ENCODE measurements around the gene CTSS.
A peak's percentile ranks its signal among the peaks of the same experiment; 100 is the strongest.
"Not testable (repeated sequence)": the region's sequence is repeated elsewhere in the genome, so short reads cannot be mapped to it uniquely, and the experiment has no call there.

CTSS gene

GRCh38 chr1:150791585-150791984 lies 26.0 kb upstream of the CTSS start:
- no peaks in the 10 kb centered on the region for H3K9me3 Mint-ChIP-seq
- H3K4me3 Mint-ChIP-seq = no peak overlapping the region
- peaks cover 12% of the 10 kb centered on the region for H3K36me3 Mint-ChIP-seq (ENCODE audit: low read depth)
- H3K4me1 Mint-ChIP-seq (ENCODE audit: low read depth) = peaks cover 6% of the 10 kb centered on the region
- peaks cover 10% of the 10 kb centered on the region for H3K27me3 Mint-ChIP-seq (ENCODE audit: low read depth)
- no peak overlapping the region for H3K27ac Mint-ChIP-seq

- peaks cover 2% of the 10 kb centered on the region for H3K36me3 Mint-ChIP-seq (ENCODE audit: low read depth)
- peaks cover 10% of the 10 kb centered on the region for H3K27me3 Mint-ChIP-seq (ENCODE audit: low read depth)
- H3K27ac Mint-ChIP-seq = no peak overlapping the region
- H3K4me1 Mint-ChIP-seq (ENCODE audit: low read depth) = peaks cover 6% of the 10 kb centered on the region
- no peaks in the 10 kb centered on the region for H3K9me3 Mint-ChIP-seq
- H3K4me3 Mint-ChIP-seq = no peak overlapping the region
Measured at GRCh38 chr1:150789396-150789795, 23.8 kb upstream of the CTSS start.

GRCh38 chr1:150788946-150789345 lies 23.4 kb upstream of the CTSS start:
- H3K4me3 Mint-ChIP-seq = no peak overlapping the region
- H3K27me3 Mint-ChIP-seq (ENCODE audit: low read depth) = peaks cover 10% of the 10 kb centered on the region
- H3K36me3 Mint-ChIP-seq (ENCODE audit: low read depth) = peaks cover 2% of the 10 kb centered on the region
- H3K9me3 Mint-ChIP-seq = no peaks in the 10 kb centered on the region
- no peak overlapping the region for H3K27ac Mint-ChIP-seq
- H3K4me1 Mint-ChIP-seq (ENCODE audit: low read depth) = peaks cover 6% of the 10 kb centered on the region

GRCh38 chr1:150787455-150787854 lies 21.9 kb upstream of the CTSS start:
- no peak overlapping the region for H3K4me3 Mint-ChIP-seq
- peaks cover 6% of the 10 kb centered on the region for H3K4me1 Mint-ChIP-seq (ENCODE audit: low read depth)
- H3K27me3 Mint-ChIP-seq (ENCODE audit: low read depth) = peaks cover 10% of the 10 kb centered on the region
- peaks cover 2% of the 10 kb centered on the region for H3K36me3 Mint-ChIP-seq (ENCODE audit: low read depth)
- H3K9me3 Mint-ChIP-seq = no peaks in the 10 kb centered on the region
- no peak overlapping the region for H3K27ac Mint-ChIP-seq

GRCh38 chr1:150780510-150780909 lies 14.9 kb upstream of the CTSS start:
- no peaks in the 10 kb centered on the region for H3K27me3 Mint-ChIP-seq (ENCODE audit: low read depth)
- no peak overlapping the region for H3K27ac Mint-ChIP-seq
- H3K36me3 Mint-ChIP-seq (ENCODE audit: low read depth) = no peaks in the 10 kb centered on the region
- H3K4me3 Mint-ChIP-seq = no peak overlapping the region
- H3K9me3 Mint-ChIP-seq = no peaks in the 10 kb centered on the region
- H3K4me1 Mint-ChIP-seq (ENCODE audit: low read depth) = peaks cover 6% of the 10 kb centered on the region

GRCh38 chr1:150778409-150778808 lies 12.8 kb upstream of the CTSS start:
- Mint-ChIP-seq H3K4me3 (no peak overlapping the region), H3K27me3 (ENCODE audit: low read depth) (no peaks in the 10 kb centered on the region), H3K27ac (no peak overlapping the region), H3K4me1 (ENCODE audit: low read depth) (peaks cover 6% of the 10 kb centered on the region), H3K9me3 (no peaks in the 10 kb centered on the region), H3K36me3 (ENCODE audit: low read depth) (no peaks in the 10 kb centered on the region)

GRCh38 chr1:150777544-150777943 lies 12.0 kb upstream of the CTSS start:
- H3K27ac Mint-ChIP-seq = no peak overlapping the region
- no peaks in the 10 kb centered on the region for H3K36me3 Mint-ChIP-seq (ENCODE audit: low read depth)
- H3K27me3 Mint-ChIP-seq (ENCODE audit: low read depth) = no peaks in the 10 kb centered on the region
- H3K4me3 Mint-ChIP-seq = no peak overlapping the region
- H3K9me3 Mint-ChIP-seq = no peaks in the 10 kb centered on the region
- H3K4me1 Mint-ChIP-seq (ENCODE audit: low read depth) = peaks cover 6% of the 10 kb centered on the region

GRCh38 chr1:150775931-150776505 lies 10.4 kb upstream of the CTSS start:
- H3K27ac Mint-ChIP-seq = not testable (repeated sequence)

GRCh38 chr1:150775276-150775675 lies 9.7 kb upstream of the CTSS start:
- H3K27me3 Mint-ChIP-seq (ENCODE audit: low read depth) = no peaks in the 10 kb centered on the region
- H3K4me1 Mint-ChIP-seq (ENCODE audit: low read depth) = peaks cover 19% of the 10 kb centered on the region
- H3K36me3 Mint-ChIP-seq (ENCODE audit: low read depth) = no peaks in the 10 kb centered on the region
- no peaks in the 10 kb centered on the region for H3K9me3 Mint-ChIP-seq
- no peak overlapping the region for H3K27ac Mint-ChIP-seq
- H3K4me3 Mint-ChIP-seq = no peak overlapping the region

More at GRCh38 chr1:150775931-150776505, 10.4 kb upstream of the CTSS start:
- H3K9me3 Mint-ChIP-seq; H3K4me3 Mint-ChIP-seq; H3K27me3 Mint-ChIP-seq (ENCODE audit: low read depth); H3K36me3 Mint-ChIP-seq (ENCODE audit: low read depth): not testable (repeated sequence)
- H3K4me1 Mint-ChIP-seq (ENCODE audit: low read depth) = peaks cover 13% of the 10 kb centered on the region

- Mint-ChIP-seq H3K36me3 (ENCODE audit: low read depth) (no peaks in the 10 kb centered on the region), H3K27ac (no peak overlapping the region), H3K27me3 (ENCODE audit: low read depth) (no peaks in the 10 kb centered on the region), H3K4me3 (no peak overlapping the region), H3K4me1 (ENCODE audit: low read depth) (peaks cover 15% of the 10 kb centered on the region), H3K9me3 (no peaks in the 10 kb centered on the region)
Measured at GRCh38 chr1:150772326-150772725, 6.7 kb upstream of the CTSS start.

- H3K9me3 Mint-ChIP-seq; H3K4me3 Mint-ChIP-seq; H3K27ac Mint-ChIP-seq; H3K27me3 Mint-ChIP-seq (ENCODE audit: low read depth): not testable (repeated sequence)
- Mint-ChIP-seq H3K4me1 (ENCODE audit: low read depth) (peaks cover 32% of the 10 kb centered on the region), H3K36me3 (ENCODE audit: low read depth) (peaks cover 13% of the 10 kb centered on the region)
Measured at GRCh38 chr1:150767704-150768103, 2.1 kb upstream of the CTSS start.

- Mint-ChIP-seq H3K4me1 (ENCODE audit: low read depth) (peaks cover 33% of the 10 kb centered on the region), H3K36me3 (ENCODE audit: low read depth) (peaks cover 25% of the 10 kb centered on the region), H3K27ac (peak overlapping the region; percentile 91), H3K4me3 (peak overlapping the region; percentile 89)
- H3K9me3 Mint-ChIP-seq; H3K27me3 Mint-ChIP-seq (ENCODE audit: low read depth): not testable (repeated sequence)
Measured at GRCh38 chr1:150765977-150766301, 361 bp upstream of the CTSS start.

GRCh38 chr1:150764617-150765101 lies 919 bp downstream of the CTSS start:
- H3K9me3 Mint-ChIP-seq = no peaks in the 10 kb centered on the region
- H3K27me3 Mint-ChIP-seq (ENCODE audit: low read depth) = no peaks in the 10 kb centered on the region
- H3K4me3 Mint-ChIP-seq = peak overlapping the region; percentile 89
- peaks cover 33% of the 10 kb centered on the region for H3K4me1 Mint-ChIP-seq (ENCODE audit: low read depth)
- H3K36me3 Mint-ChIP-seq (ENCODE audit: low read depth) = peaks cover 33% of the 10 kb centered on the region
- H3K27ac Mint-ChIP-seq = peak overlapping the region; percentile 91

- Mint-ChIP-seq H3K4me1 (ENCODE audit: low read depth) (peaks cover 33% of the 10 kb centered on the region), H3K27ac (no peak overlapping the region), H3K36me3 (ENCODE audit: low read depth) (peaks cover 36% of the 10 kb centered on the region), H3K4me3 (peak overlapping the region; percentile 3), H3K9me3 (no peaks in the 10 kb centered on the region), H3K27me3 (ENCODE audit: low read depth) (no peaks in the 10 kb centered on the region)
Measured at GRCh38 chr1:150763018-150763417, 2.6 kb downstream of the CTSS start.

- peaks cover 36% of the 10 kb centered on the region for H3K36me3 Mint-ChIP-seq (ENCODE audit: low read depth)
- H3K4me3 Mint-ChIP-seq = peak overlapping the region; percentile 3
- H3K4me1 Mint-ChIP-seq (ENCODE audit: low read depth) = peaks cover 33% of the 10 kb centered on the region
- no peak overlapping the region for H3K27ac Mint-ChIP-seq
- H3K27me3 Mint-ChIP-seq (ENCODE audit: low read depth) = no peaks in the 10 kb centered on the region
- H3K9me3 Mint-ChIP-seq = no peaks in the 10 kb centered on the region
Measured at GRCh38 chr1:150762552-150762951, 3.0 kb downstream of the CTSS start.

- peaks cover 39% of the 10 kb centered on the region for H3K36me3 Mint-ChIP-seq (ENCODE audit: low read depth)
- peaks cover 33% of the 10 kb centered on the region for H3K4me1 Mint-ChIP-seq (ENCODE audit: low read depth)
- no peak overlapping the region for H3K27ac Mint-ChIP-seq
- H3K9me3 Mint-ChIP-seq = no peaks in the 10 kb centered on the region
- no peaks in the 10 kb centered on the region for H3K27me3 Mint-ChIP-seq (ENCODE audit: low read depth)
- H3K4me3 Mint-ChIP-seq = no peak overlapping the region
Measured at GRCh38 chr1:150761801-150762200, 3.8 kb downstream of the CTSS start.

Measured in T-helper 1 cell treated with Interleukin-12 subunit alpha and Interleukin-12 subunit beta and Interleukin-4 antibody, amounts not matched to agents 30 μg/mL and 1 μg/mL, for 36 hours (primary cell).